Measurements from ENCODE around the gene PIGO. TPM values are rescaled to one million over a fixed set of nuclear protein-coding genes. Genes with fewer than 3 reads are reported as not detected.

PIGO gene
- total RNA-seq, 2 donors from 2014 or later: 15.0 to 16.6 TPM

DNA sequence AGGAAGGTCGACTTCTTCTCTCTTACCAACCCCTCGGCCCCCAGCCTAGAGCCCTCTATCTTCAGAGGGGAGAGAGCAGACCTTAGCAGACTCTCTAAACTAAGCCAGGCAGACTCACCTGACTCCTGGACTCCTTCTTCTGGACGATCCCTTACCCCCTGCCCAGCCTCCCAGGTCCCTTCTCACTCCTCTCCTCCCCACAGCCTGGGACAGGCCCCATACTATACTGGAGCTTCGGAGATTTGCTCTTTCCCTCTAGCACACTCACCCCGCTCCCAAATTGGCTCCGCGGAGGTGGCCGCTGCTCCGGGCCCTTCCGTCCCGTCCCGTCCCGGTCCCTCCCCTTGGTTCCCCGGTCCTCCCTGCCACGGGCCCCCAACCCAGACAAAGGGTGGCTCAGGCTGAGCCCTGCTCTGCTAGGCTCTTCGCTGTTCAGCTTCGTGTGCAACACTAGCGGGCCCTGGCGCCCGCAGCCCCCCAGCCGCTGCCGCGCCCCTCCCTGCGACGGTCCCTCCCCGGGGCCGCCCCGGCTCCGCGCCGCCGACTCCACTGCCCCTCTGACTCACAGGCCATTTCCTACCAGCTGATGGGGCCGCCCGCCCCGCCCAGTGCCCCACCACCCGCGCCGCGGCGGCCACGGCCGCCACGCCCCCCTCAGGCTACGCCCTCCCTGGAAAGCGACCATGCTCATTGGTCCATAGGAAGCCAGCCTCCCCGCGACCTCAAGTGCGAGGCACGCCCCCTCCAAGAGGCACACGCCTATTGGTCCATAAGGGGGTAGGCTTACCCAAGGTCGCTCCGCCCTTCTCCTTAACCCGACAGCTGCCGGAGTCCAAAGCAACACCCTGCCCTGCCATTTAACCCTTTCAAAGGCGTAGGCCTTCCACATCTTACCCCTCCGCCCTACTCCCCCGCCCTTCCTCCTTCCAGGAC lies 14.9 kb upstream of the PIGO start:
- peaks cover 21% of the 10 kb centered on the region for H3K4me1 Mint-ChIP-seq
- H3K4me3 Mint-ChIP-seq: peak overlapping the region; percentile 79
- H3K27me3 Mint-ChIP-seq: no peaks in the 10 kb centered on the region
- peak; percentile 85 for ATAC-seq (replicated peaks)
- H3K36me3 Mint-ChIP-seq (ENCODE audit: low read depth): peaks cover 18% of the 10 kb centered on the region
- H3K27ac Mint-ChIP-seq: peak overlapping the region; percentile 79
- H3K9me3 Mint-ChIP-seq: no peaks in the 10 kb centered on the region

DNA sequence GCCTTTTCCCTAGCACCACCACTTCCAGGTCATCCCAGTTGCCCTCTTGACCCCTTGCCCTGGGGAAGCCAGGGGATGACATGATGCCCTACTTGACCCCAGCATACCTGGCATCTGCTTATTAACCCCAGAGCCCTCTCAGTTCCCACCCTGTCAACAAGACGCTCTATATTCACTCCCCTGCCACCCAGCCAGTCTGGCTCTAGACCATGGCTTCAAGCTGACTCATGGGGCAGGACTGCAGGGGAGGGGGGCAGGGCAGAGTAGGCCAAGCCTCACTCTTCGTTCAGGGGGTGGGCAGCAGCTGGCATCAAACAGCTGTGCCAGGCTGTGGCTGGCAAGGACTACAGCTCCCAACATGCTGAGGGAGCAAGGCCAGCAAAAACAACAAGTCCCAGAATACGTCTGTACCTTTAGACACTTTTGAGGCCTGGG lies 14.0 kb upstream of the PIGO start:
- Mint-ChIP-seq H3K9me3 (no peaks in the 10 kb centered on the region), H3K36me3 (ENCODE audit: low read depth) (peaks cover 27% of the 10 kb centered on the region), H3K27me3 (no peaks in the 10 kb centered on the region), H3K4me3 (peak overlapping the region; percentile 79), H3K4me1 (peaks cover 21% of the 10 kb centered on the region), H3K27ac (peak overlapping the region; percentile 79)
- ATAC-seq (replicated peaks): no peak

DNA sequence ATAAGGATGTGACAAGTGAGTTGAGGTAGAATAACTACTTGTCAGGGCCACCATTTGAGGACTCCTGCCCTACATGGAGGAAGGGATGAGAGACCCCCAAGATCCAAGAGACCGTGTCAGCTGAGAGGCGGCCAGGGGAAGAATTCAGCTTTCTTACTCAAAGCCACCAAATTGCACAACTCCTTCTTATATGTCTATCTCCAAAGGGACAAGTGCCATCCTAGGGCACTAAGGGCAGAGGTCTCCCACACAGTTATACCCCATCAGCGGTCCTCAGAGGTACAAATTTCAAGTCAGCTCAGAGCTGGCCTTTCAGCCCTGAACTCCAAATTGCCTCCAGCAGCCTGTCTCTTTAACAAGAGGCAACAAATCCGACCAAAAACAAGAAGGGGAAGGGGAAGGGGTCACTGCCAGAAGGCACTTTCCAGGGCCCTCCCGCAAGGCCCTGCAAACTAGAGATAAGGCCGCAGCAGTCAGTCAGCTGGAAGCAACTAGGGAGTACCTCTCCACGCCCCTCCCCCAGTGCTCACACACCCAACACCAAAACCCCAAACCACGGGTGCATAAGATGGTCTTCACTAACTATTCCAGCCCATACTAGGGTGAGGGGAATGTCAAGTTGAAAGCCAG lies 12.7 kb upstream of the PIGO start:
- no peak overlapping the region for H3K4me3 Mint-ChIP-seq
- no peaks in the 10 kb centered on the region for H3K9me3 Mint-ChIP-seq
- no peak overlapping the region for H3K27ac Mint-ChIP-seq
- no peaks in the 10 kb centered on the region for H3K27me3 Mint-ChIP-seq
- H3K36me3 Mint-ChIP-seq (ENCODE audit: low read depth): peaks cover 34% of the 10 kb centered on the region
- ATAC-seq (replicated peaks): no peak
- H3K4me1 Mint-ChIP-seq: peaks cover 15% of the 10 kb centered on the region

DNA sequence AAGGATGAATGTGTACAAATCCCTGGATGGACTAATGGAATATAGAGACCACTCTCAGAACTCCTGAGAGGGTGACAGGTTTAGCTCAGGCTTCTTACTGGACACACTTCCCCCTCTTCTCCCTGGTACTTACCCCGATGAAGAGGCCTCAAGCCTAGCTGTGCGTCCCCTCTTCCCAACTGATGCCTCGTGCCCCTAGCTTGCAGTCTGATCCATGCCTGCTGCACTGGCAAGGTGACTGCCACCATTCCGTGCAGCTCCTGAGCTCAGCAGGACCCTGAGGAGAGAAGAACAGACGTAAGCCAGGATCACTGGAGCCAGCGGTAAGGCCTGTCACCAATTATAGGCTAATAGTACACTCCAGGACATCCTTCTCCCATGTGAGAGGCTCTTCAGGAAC lies 12.1 kb upstream of the PIGO start:
- no peaks in the 10 kb centered on the region for H3K9me3 Mint-ChIP-seq
- peaks cover 37% of the 10 kb centered on the region for H3K36me3 Mint-ChIP-seq (ENCODE audit: low read depth)
- ATAC-seq (replicated peaks): no peak
- H3K4me1 Mint-ChIP-seq: peaks cover 13% of the 10 kb centered on the region
- no peak overlapping the region for H3K27ac Mint-ChIP-seq
- no peaks in the 10 kb centered on the region for H3K27me3 Mint-ChIP-seq
- H3K4me3 Mint-ChIP-seq: no peak overlapping the region

DNA sequence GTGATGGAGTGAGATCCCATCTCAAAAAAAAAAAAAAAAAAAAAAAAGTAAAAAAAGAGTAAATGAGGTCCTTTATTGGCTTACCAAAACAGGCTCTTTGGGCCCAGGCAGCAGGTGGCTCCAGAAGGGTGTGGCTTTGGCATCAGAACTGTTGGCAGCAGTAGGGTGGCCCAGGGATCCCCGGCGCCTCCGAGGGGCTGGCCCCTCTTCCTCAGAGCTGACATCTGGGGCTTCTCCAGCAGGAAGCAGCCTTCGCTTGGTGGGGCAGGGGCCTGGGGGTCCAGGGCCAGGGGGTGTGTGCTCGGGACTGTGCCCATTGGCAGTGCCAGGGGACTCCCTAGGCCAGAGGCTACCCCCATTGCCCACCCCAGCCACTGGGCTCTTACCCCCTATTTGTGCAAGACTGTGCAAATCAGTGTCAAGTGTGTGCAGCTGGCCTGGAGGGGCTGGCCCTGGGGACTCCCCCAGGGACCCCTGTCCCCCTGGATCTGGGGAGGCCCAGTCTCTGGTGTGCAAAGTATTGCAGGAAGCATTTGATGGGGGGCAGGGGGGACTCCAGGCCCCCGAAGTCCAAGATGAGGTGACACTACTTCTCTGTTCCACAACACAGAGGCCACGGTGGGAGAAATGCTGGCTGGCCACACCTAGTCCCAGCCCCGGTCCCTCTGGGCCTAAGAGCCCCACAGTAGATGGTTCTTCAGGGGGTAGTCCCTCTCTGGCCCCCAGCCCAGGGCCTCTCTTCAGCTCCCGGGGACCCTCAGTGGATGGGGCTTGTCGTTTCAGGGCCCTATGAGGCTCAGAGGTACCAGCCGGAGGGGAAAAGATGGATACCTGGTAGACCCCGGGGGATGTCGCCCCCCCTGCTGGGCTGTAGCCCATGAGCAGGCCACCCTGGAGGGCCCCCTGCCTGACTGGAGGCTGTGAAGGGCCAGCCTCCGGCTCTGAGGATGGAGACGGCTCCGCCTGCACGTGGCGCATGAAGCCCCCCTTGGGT lies 11.2 kb upstream of the PIGO start:
- peaks cover 45% of the 10 kb centered on the region for H3K36me3 Mint-ChIP-seq (ENCODE audit: low read depth)
- no peaks in the 10 kb centered on the region for H3K9me3 Mint-ChIP-seq
- no peaks in the 10 kb centered on the region for H3K27me3 Mint-ChIP-seq
- ATAC-seq (replicated peaks): no peak
- H3K4me3 Mint-ChIP-seq: no peak overlapping the region
- H3K4me1 Mint-ChIP-seq: peaks cover 17% of the 10 kb centered on the region
- H3K27ac Mint-ChIP-seq: no peak overlapping the region

DNA sequence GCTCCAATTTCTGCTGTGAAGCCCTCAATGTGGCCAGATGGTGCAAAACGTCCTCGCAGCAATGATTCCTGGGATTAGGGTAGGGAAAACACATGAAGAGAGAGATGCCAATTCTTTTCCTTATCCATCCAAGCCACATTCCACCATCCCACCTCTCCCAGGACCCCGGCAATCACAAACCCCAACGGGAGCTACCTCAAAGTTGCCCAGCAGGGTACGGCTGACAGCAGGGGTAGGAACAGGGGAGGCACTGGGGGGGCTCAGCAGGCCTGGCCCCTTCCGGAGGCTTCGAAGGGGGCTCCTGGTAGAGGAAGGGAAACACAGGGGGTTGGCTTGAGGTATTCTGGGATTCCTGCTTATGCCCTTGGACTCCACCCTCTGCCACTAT lies 9.9 kb upstream of the PIGO start:
- Mint-ChIP-seq H3K4me1 (peaks cover 18% of the 10 kb centered on the region), H3K27me3 (no peaks in the 10 kb centered on the region), H3K9me3 (no peaks in the 10 kb centered on the region), H3K27ac (peak overlapping the region; percentile 32), H3K36me3 (ENCODE audit: low read depth) (peaks cover 57% of the 10 kb centered on the region), H3K4me3 (no peak overlapping the region)
- no peak for ATAC-seq (replicated peaks)

DNA sequence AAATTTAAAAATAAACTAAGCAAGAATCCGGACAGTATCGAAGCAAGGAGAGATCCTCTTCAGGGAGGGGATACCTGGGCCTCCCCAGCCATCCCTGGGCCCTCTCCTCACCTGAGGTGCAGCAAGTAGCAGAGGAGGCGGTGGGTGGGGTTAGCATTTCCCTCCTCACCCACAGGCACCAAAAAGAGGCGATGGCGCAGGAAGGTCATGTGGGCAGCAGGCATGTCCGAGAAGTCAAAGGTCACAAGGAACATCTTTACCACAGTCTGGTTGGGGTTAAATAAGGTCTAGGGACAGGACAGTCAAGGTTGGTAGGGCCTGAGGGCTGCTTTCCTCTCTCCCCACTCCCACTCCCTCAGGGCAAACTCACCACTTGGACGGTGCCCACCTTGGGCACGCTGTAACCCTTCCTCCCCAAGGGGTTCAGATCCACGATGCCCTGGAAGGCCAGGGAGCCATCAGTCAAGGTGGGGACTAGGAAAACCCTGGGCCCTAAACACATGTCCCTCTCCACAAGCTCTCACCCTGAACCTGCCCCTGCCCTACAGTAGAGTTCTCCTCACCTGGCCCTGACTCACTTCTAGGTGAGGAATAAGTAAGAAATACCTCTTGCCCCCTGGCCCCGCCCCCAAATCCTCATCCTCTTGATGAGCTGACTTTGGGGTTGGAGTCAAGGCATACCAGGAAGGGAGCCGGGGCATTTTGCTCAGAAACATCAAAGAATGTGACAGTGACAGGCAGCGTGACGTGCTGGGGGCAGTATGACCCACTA lies 9.4 kb upstream of the PIGO start:
- Mint-ChIP-seq H3K4me3 (no peak overlapping the region), H3K27ac (peak overlapping the region; percentile 32), H3K4me1 (peaks cover 23% of the 10 kb centered on the region), H3K36me3 (ENCODE audit: low read depth) (peaks cover 62% of the 10 kb centered on the region), H3K9me3 (no peaks in the 10 kb centered on the region), H3K27me3 (no peaks in the 10 kb centered on the region)
- ATAC-seq (replicated peaks): no peak

DNA sequence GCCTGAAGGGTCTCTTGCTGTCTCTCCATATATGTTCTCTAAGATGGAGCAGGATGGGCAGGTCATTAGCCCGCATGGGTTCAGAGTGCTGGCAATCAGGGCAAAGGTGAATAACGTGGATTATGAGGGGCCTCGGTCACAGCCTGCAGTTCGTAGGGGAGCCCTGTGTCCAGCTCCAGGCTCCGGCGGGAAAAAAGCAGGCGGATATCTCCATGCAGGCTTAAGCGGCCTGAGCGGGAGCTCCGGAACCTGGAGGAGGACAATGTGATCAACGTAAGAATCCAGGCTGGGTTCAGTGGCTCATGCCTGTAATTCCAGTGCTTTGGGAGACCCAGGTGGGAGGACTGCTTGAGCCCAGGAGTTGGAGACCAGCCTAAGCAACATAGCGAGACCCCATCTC lies 8.7 kb upstream of the PIGO start:
- Mint-ChIP-seq H3K9me3 (no peaks in the 10 kb centered on the region), H3K4me3 (no peak overlapping the region), H3K27ac (no peak overlapping the region), H3K27me3 (no peaks in the 10 kb centered on the region), H3K36me3 (ENCODE audit: low read depth) (peaks cover 69% of the 10 kb centered on the region), H3K4me1 (peaks cover 23% of the 10 kb centered on the region)
- no peak for ATAC-seq (replicated peaks)

DNA sequence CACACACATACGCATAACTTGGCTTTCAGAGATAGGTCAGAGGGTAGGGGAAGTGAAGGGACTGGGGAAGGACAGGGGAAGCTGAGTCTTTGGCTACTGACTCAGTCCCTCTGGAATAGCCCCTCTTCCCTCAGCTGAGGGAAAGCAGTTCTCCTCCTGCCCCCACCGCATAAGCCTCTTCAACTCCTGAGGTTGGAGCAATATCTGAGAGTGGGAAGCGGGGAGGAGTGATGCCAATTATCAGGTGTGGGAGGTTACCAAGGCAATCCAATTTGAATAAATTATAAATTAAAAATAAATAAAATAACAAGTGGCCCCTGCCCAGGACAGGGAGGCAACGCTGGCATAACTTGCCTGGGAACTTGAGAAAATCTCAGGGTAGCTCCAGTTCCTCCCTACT lies 8.2 kb upstream of the PIGO start:
- peak overlapping the region; percentile 93 for H3K27ac Mint-ChIP-seq

DNA sequence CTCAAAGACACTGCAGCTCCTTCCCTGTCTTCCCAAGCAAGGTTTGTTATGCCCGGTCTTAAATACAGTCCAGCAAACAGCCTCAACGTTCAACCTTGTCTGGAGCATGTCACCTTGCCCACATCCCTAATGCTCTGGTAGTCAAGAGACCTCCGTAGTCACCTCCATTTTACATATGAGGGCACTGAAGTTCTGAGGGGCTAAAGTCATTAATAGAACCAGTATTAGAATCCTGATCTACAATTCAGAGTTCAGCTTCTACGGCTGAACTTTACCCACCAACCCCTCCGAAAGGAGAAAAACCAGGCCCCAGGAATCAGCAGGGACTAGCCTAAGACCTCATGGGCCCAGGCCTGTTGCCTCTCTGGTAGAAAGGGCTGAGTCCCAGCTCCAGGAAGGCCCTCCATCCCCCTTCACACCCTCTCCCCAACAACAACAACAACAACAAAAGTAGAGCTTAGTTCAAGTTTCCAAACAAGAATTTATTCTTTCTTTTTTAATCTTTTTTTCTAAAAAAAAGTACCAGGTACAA lies 7.3 kb upstream of the PIGO start:
- Mint-ChIP-seq H3K27ac (peak overlapping the region; percentile 93), H3K9me3 (no peaks in the 10 kb centered on the region), H3K27me3 (no peaks in the 10 kb centered on the region), H3K4me3 (peak overlapping the region; percentile 85), H3K4me1 (peaks cover 23% of the 10 kb centered on the region), H3K36me3 (ENCODE audit: low read depth) (peaks cover 83% of the 10 kb centered on the region)
- ATAC-seq (replicated peaks): no peak

More for the DNA sequence above, 8.2 kb upstream of the PIGO start:
- H3K4me3 Mint-ChIP-seq: no peak overlapping the region
- peaks cover 74% of the 10 kb centered on the region for H3K36me3 Mint-ChIP-seq (ENCODE audit: low read depth)
- no peaks in the 10 kb centered on the region for H3K9me3 Mint-ChIP-seq
- no peaks in the 10 kb centered on the region for H3K27me3 Mint-ChIP-seq
- no peak for ATAC-seq (replicated peaks)
- peaks cover 23% of the 10 kb centered on the region for H3K4me1 Mint-ChIP-seq

DNA sequence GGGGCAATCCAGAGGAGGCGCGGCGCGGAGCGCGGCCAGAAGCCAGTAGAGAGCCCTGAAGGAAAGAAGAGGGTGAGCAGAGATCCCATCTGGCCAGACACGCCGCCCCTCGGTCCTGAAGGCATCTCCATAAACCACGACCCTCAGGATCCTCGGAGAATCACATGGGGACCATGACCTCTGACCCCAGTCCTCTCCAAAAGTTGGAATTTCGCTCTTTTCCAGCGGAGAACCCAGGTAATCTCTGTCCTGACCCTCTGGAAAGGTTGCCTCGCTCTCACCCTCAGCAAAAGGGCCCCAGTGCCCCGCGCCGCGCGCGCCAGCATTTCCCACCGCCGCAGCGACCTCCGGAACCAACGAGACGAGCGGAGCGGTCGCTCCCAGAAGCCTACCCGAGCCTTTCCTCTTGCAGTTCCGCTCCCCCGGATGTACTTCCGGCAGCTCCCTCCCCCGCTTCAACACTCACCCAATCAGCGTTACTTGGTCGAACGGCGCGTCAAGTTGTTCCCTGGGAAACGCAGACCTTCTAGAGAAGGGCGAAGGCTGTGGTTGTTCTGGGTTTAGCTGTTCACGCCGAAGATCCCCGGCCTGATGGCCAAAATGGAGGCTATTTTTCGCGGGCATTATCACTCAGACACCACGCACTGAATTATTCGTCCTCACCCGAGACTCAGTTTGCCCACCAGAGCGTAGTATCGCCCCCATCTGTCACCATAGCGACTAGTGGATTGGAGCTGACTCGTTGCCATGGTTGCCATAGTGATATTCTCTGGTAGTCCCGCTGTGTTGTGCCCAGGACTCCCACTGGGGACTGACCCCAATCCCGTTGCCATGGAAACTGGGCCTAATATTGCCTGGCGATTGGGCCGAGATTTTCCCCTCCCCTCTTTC lies 6.6 kb upstream of the PIGO start, which contains the start of gene STOML2:
STOML2 (minus strand) TSS at position 363 of the 891 bp plus-strand sequence; CDS start at position 326, 37 bp downstream.
- peak; percentile 100 for ATAC-seq (replicated peaks)
- H3K27ac Mint-ChIP-seq: peak within 1 kb of the TSS; percentile 93

DNA sequence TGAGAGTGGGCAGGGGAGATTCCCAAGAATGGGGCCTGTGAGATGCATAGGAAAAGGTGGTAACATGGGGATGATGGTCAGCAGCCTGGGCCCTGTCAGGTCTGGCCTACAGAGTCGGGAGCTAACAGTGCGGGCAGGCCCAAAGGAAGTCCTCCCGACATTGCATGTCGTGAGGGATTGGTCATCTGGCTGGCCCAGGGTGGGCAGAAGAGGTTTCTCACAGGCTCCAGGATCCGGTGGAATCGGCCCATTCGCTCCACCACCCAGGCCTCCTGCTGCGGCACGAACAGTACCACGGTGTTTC lies 6.0 kb upstream of the PIGO start:
- peaks cover 30% of the 10 kb centered on the region for H3K4me1 Mint-ChIP-seq
- H3K27me3 Mint-ChIP-seq: no peaks in the 10 kb centered on the region
- peaks cover 76% of the 10 kb centered on the region for H3K36me3 Mint-ChIP-seq (ENCODE audit: low read depth)
- H3K4me3 Mint-ChIP-seq: peak overlapping the region; percentile 85
- no peak for ATAC-seq (replicated peaks)
- H3K9me3 Mint-ChIP-seq: no peaks in the 10 kb centered on the region
- peak overlapping the region; percentile 93 for H3K27ac Mint-ChIP-seq

More for the DNA sequence above, 6.6 kb upstream of the PIGO start, which contains the start of gene STOML2:
- Mint-ChIP-seq H3K4me3 (peak within 1 kb of the TSS; percentile 85), H3K27me3 (no peaks in the 10 kb centered on the region), H3K36me3 (ENCODE audit: low read depth) (peaks cover 78% of the 10 kb centered on the region), H3K4me1 (peaks cover 24% of the 10 kb centered on the region), H3K9me3 (no peaks in the 10 kb centered on the region)
